H1 (cell line): ENCODE results near the gene WNT2. TPM values are rescaled to one million over a fixed set of nuclear protein-coding genes. Genes with fewer than 3 reads are reported as not detected.
"Not testable (repeated sequence)": the region's sequence is repeated elsewhere in the genome, so short reads cannot be mapped to it uniquely, and the experiment has no call there.

Experiments used
- CTCF ChIA-PET: fragments of 300-600 bp; sonication (Branson Sonifier 250); formaldehyde crosslinking; loops from one replicate; lab custom pipeline; 2021; ENCODE audit not compliant: partially characterized antibody; lab: Charles Lee
- POLR2A ChIA-PET: fragments of 300-600 bp; sonication (Branson Sonifier 250); formaldehyde crosslinking; loops from one replicate; lab custom pipeline; 2021; ENCODE audit warnings: inconsistent platforms; ENCODE audit not compliant: partially characterized antibody; lab: Charles Lee
- DNase-seq, 2 experiments: peaks; one replicate each; pipeline versions ENCODE4 v3.0.0 to v3.0.0-alpha.2; 2010 to 2022; ENCODE audit warnings: low spot score in 2 of 2, low read depth in 1 of 2, mixed read lengths in 1 of 2
- FAIRE-seq: peaks from 2 replicates; lab custom pipeline; 2011; peaks lifted over from hg19 to GRCh38; lab: Jason Lieb, UNC
- H2AFZ ChIP-seq: 2 replicates; pipeline ENCODE4 v1.8.1; 2012; ENCODE audit warnings: low read length, inconsistent platforms
- H2AK5ac ChIP-seq: 2 replicates; pipeline ENCODE4 v1.6.1; 2013; ENCODE audit warnings: low read depth, low read length
- H2BK120ac ChIP-seq: replicated peaks from 2 replicates; pipeline ENCODE3; 2013; ENCODE audit warnings: low read depth, low read length, inconsistent platforms
- H2BK12ac ChIP-seq: 2 replicates; pipeline ENCODE4 v1.6.1; 2013; ENCODE audit warnings: low read depth, low read length
- H2BK15ac ChIP-seq: 2 replicates; pipeline ENCODE4 v1.6.1; 2013; ENCODE audit warnings: low read length
- H2BK20ac ChIP-seq: 2 replicates; pipeline ENCODE4 v1.6.1; 2013; ENCODE audit warnings: low read length
- H2BK5ac ChIP-seq: 2 replicates; pipeline ENCODE4 v1.6.1; 2013; ENCODE audit warnings: low read depth, low read length
- H3K14ac ChIP-seq: 2 replicates; pipeline ENCODE4 v1.6.1; 2013; ENCODE audit warnings: inconsistent platforms; ENCODE audit not compliant: insufficient read length
- H3K18ac ChIP-seq: 2 replicates; pipeline ENCODE4 v1.6.1; 2013; ENCODE audit warnings: low read length; ENCODE audit errors: extremely low read depth
- H3K23ac ChIP-seq: 2 replicates; pipeline ENCODE4 v1.6.1; 2013; ENCODE audit warnings: inconsistent platforms; ENCODE audit not compliant: insufficient read length
- H3K23me2 ChIP-seq: 2 replicates; pipeline ENCODE4 v1.6.1; 2013; ENCODE audit warnings: low read depth, low read length
- H3K27ac ChIP-seq: 2 replicates; pipeline ENCODE4 v1.6.1; 2011; ENCODE audit warnings: low read depth, low read length, inconsistent platforms
- H3K27me3 ChIP-seq, 4 experiments: replicated peaks in 1 of 4; 1 replicate in 1 of 4; 2 replicates in 3 of 4; pipeline versions ENCODE4 v1.6.1 to v1.8.1; 2011 to 2013; ENCODE audit warnings: low read length in 3 of 4, mild to moderate bottlenecking in 3 of 4, inconsistent platforms in 2 of 4, mixed read lengths in 2 of 4, moderate library complexity in 1 of 4; ENCODE audit not compliant: control insufficient read depth in 3 of 4, insufficient read depth in 3 of 4; ENCODE audit errors: extremely low read depth in 1 of 4
- H3K36me3 ChIP-seq, 4 experiments: 2 replicates each; pipeline versions ENCODE4 v1.6.1 to v1.8.1; 2011 to 2013; ENCODE audit warnings: mild to moderate bottlenecking in 4 of 4, low read length in 3 of 4, moderate library complexity in 2 of 4, control low read depth in 1 of 4, inconsistent platforms in 1 of 4; ENCODE audit not compliant: insufficient read depth in 4 of 4, control insufficient read depth in 2 of 4
- H3K4ac ChIP-seq: replicated peaks from 2 replicates; pipeline ENCODE3; 2013; ENCODE audit warnings: low read length, low read depth, mixed read lengths, inconsistent platforms; ENCODE audit not compliant: insufficient read length
- H3K4me1 ChIP-seq, 4 experiments: replicated peaks in 1 of 4; 1 replicate in 1 of 4; 2 replicates in 3 of 4; pipeline versions ENCODE4 v1.6.1 to v1.8.1; 2011 to 2013; ENCODE audit warnings: low read length in 3 of 4, inconsistent platforms in 2 of 4, mixed read lengths in 1 of 4; ENCODE audit not compliant: insufficient read depth in 4 of 4, control insufficient read depth in 3 of 4
- H3K4me2 ChIP-seq, 2 experiments: 2 replicates each; pipeline versions ENCODE4 v1.6.1 to v1.8.1; 2011 to 2013; ENCODE audit warnings: low read depth in 2 of 2, low read length in 2 of 2, control low read depth in 1 of 2, inconsistent platforms in 1 of 2, mild to moderate bottlenecking in 1 of 2; ENCODE audit not compliant: insufficient read depth in 1 of 2
- H3K4me3 ChIP-seq, 4 experiments: fragments of 200-600, 300-600 bp in 1 of 4; sonication (generic), shearing (Covaris generic), sonication (Bioruptor Twin) in 1 of 4; 2 replicates each; pipeline versions ENCODE4 v1.5.1 to v1.8.1; 2011 to 2016; ENCODE audit warnings: low read length in 4 of 4, low read depth in 3 of 4, control low read depth in 2 of 4, inconsistent platforms in 2 of 4, mild to moderate bottlenecking in 2 of 4, mixed read lengths in 1 of 4, moderate library complexity in 1 of 4; ENCODE audit not compliant: insufficient read depth in 2 of 4; ENCODE audit errors: extremely low read depth in 1 of 4
- H3K56ac ChIP-seq: replicated peaks from 2 replicates; pipeline ENCODE3; 2013; ENCODE audit warnings: low read depth, mild to moderate bottlenecking, mixed read lengths, low read length, inconsistent platforms; ENCODE audit not compliant: insufficient read length
- H3K79me1 ChIP-seq: 2 replicates; pipeline ENCODE4 v1.6.1; 2013; ENCODE audit warnings: low read depth, low read length, control low read depth
- H3K79me2 ChIP-seq, 2 experiments: 2 replicates each; pipeline versions ENCODE4 v1.6.1 to v1.8.1; 2012 to 2013; ENCODE audit warnings: low read length in 2 of 2, mild to moderate bottlenecking in 2 of 2, inconsistent platforms in 1 of 2; ENCODE audit not compliant: insufficient read depth in 2 of 2, control insufficient read depth in 1 of 2
- H3K9ac ChIP-seq, 4 experiments: replicated peaks in 1 of 4; 1 replicate in 1 of 4; 2 replicates in 3 of 4; pipeline versions ENCODE4 v1.6.1 to v1.8.1; 2011 to 2013; ENCODE audit warnings: low read depth in 3 of 4, low read length in 3 of 4, control low read depth in 2 of 4, mild to moderate bottlenecking in 2 of 4, moderate library complexity in 2 of 4, inconsistent platforms in 1 of 4; ENCODE audit errors: extremely low read depth in 1 of 4
- H3K9me3 ChIP-seq, 2 experiments: 2 replicates each; pipeline versions ENCODE4 v1.6.1 to v1.8.1; 2012 to 2013; ENCODE audit warnings: mild to moderate bottlenecking in 2 of 2, moderate library complexity in 2 of 2, control low read depth in 1 of 2, inconsistent platforms in 1 of 2, low read depth in 1 of 2, low read length in 1 of 2, mixed read lengths in 1 of 2; ENCODE audit not compliant: insufficient read depth in 2 of 2
- H4K20me1 ChIP-seq, 2 experiments: replicated peaks in 1 of 2; 2 replicates each; pipeline versions ENCODE3 to v1.8.1; 2011 to 2013; ENCODE audit warnings: inconsistent platforms in 2 of 2, low read length in 2 of 2, mild to moderate bottlenecking in 1 of 2; ENCODE audit not compliant: insufficient read depth in 2 of 2, control insufficient read depth in 1 of 2
- H4K5ac ChIP-seq: 2 replicates; pipeline ENCODE4 v1.6.1; 2013; ENCODE audit warnings: low read length, low read depth, mixed read lengths, inconsistent platforms; ENCODE audit not compliant: insufficient read length
- H4K8ac ChIP-seq: 2 replicates; pipeline ENCODE4 v1.8.0; 2013; ENCODE audit warnings: mild to moderate bottlenecking, moderate library complexity, low read length, inconsistent platforms; ENCODE audit not compliant: insufficient read depth; ENCODE audit errors: extremely low read depth
- H4K91ac ChIP-seq: replicated peaks from 2 replicates; pipeline ENCODE3; 2013; ENCODE audit warnings: low read length, mixed read lengths, inconsistent platforms; ENCODE audit not compliant: insufficient read length
- BRCA1 ChIP-seq: IDR thresholded peaks from 2 replicates; pipeline ENCODE4 v1.6.1; 2012; ENCODE audit warnings: low read depth, low read length, improper control_type of control experiment
- CBX5 ChIP-seq: fragments of 300-800, 300-1000 bp; sonication (generic); IDR thresholded peaks from 2 replicates; pipeline ENCODE4 v1.7.1; 2016; ENCODE audit warnings: antibody characterized with exemption, low read length, low read depth
- CEBPB ChIP-seq: IDR thresholded peaks from 2 replicates; pipeline ENCODE4 v1.6.1; 2012; ENCODE audit warnings: low read depth, low read length
- FOSL1 ChIP-seq: IDR thresholded peaks from 2 replicates; pipeline ENCODE4 v1.6.1; 2011; ENCODE audit warnings: mild to moderate bottlenecking, low read depth, low read length, moderate library complexity; ENCODE audit not compliant: insufficient read depth
- TCF12 ChIP-seq: IDR thresholded peaks from 2 replicates; pipeline ENCODE4 v1.6.1; 2011; ENCODE audit warnings: low read depth, mild to moderate bottlenecking, low read length
- WGBS, 2 experiments: shearing (Covaris generic) in 1 of 2; methylation state at CpG; one replicate each; pipeline versions ENCODE4 v1.1.6 to v1.1.7; 2013 to 2015; ENCODE audit warnings: low lambda C conversion rate in 2 of 2, mixed read lengths in 2 of 2, inconsistent platforms in 1 of 2, low coverage in 1 of 2, missing lambda C conversion rate in 1 of 2; ENCODE audit not compliant: insufficient replicate concordance in 2 of 2, insufficient coverage in 1 of 2, insufficient read length in 1 of 2; ENCODE audit errors: extremely low coverage in 1 of 2, missing lambda C conversion rate in 1 of 2; 5-methylcytosine and 5-hydroxymethylcytosine counted together
- polyA plus RNA-seq, 7 experiments: library from polyadenylated mRNA; depleted of rRNA in 3 of 7; stranded (reverse) in 5 of 7; unstranded in 2 of 7; fragments of >200 nt in 5 of 7; fragments of 200-250 nt in 2 of 7; gene quantifications; 1 replicate in 5 of 7; 2 replicates in 1 of 7; 4 replicates in 1 of 7; pipeline versions ENCODE4 v1.2.1 to v1.2.3, GENCODE V29; 2011 to 2013; ENCODE audit warnings: missing spikeins in 2 of 7, mixed read lengths in 2 of 7
- total RNA-seq: library from RNA; stranded (reverse); fragmentation: NEBNext Ultra II Directional; extraction: Animal tissue kit (Norgen Biotek cat#: 25700); gene quantifications from 2 replicates; pipeline ENCODE4 v1.2.1, GENCODE V29; 2021

Gene WNT2
- total and polyA plus RNA-seq, 2 of the 8 experiments (the other 6 are each of a cell fraction or from before 2014, with no cell fraction given): not detected

DNA sequence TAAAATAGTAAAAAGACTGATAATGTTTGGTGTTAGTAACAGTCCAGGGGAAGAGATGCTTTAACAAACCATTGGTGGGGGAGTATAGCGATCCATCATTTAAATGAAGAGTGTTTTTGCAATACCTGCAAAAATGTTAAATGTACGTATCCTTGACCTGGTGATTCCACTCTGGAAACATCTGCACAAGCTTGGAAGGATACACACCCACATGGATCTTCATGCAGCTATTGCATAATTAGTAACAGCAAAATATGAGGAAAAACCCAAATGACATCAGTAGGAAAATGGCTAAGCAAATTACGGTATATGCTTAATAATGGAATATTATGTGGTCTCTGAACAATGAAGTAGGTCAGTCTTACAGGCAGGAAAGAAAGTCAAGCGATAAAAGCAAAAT lies 20.5 kb downstream of the WNT2 start:
- DNase-seq (no peak), FAIRE-seq (no peak)
- POLR2A ChIA-PET: no interaction called here

DNA sequence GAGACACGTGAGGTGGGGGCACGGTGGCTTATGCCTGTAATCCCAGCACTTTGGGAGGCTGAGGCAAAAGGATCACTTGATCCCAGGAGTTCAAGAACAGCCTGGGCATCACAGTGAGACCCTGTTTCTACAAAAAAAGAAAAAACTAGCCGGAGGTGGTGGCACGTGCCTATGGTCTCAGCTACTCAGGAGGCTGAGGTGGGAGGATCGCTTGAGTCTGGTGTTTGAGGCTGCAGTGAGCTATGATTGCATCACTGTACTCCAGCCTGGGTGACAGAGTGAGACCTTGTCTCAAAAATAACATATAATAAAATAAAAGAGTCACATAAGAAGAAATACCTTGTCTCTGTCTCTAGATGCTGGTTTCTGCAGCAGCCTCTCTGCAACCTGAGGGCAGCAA lies 22.4 kb downstream of the WNT2 start:
- H3K23ac ChIP-seq, H3K27ac ChIP-seq, H2BK120ac ChIP-seq, H2BK20ac ChIP-seq, H3K4ac ChIP-seq, H3K4me1 ChIP-seq, H4K8ac ChIP-seq, H3K18ac ChIP-seq, H3K4me2 ChIP-seq, H2AFZ ChIP-seq, H4K20me1 ChIP-seq, H2BK12ac ChIP-seq, H3K27me3 ChIP-seq, H2BK5ac ChIP-seq, H4K91ac ChIP-seq, H3K56ac ChIP-seq, CTCF ChIA-PET, H3K23me2 ChIP-seq, POLR2A ChIA-PET, H3K79me1 ChIP-seq, DNase-seq, H3K79me2 ChIP-seq, FAIRE-seq, H3K9me3 ChIP-seq, H2BK15ac ChIP-seq, H3K4me3 ChIP-seq, H4K5ac ChIP-seq, H3K36me3 ChIP-seq, H2AK5ac ChIP-seq, H3K14ac ChIP-seq, H3K9ac ChIP-seq: not testable (repeated sequence)
- WGBS, 2 experiments: 93% methylated on average over 5 of the region's 5 CpGs; no CpG with 5 or more reads in 1 of the 2 experiments

More for the DNA sequence above, 20.5 kb downstream of the WNT2 start:
- H4K8ac ChIP-seq: no peak overlapping the region
- H4K20me1 ChIP-seq: no peaks in the 10 kb centered on the region
- H3K27ac ChIP-seq: no peak overlapping the region
- no peak overlapping the region for H3K4me3 ChIP-seq
- H2BK12ac ChIP-seq: no peak overlapping the region
- no peak overlapping the region for H3K23ac ChIP-seq
- H4K91ac ChIP-seq: no peak overlapping the region
- no peak overlapping the region for H3K4me2 ChIP-seq
- H2BK5ac ChIP-seq: no peak overlapping the region
- H3K36me3 ChIP-seq: no peaks in the 10 kb centered on the region
- CTCF ChIA-PET: no interaction called here
- no peaks in the 10 kb centered on the region for H3K23me2 ChIP-seq
- WGBS, 2 experiments: 91% methylated on average over 4 of the region's 4 CpGs; no CpG with 5 or more reads in 1 of the 2 experiments
- H2BK120ac ChIP-seq: no peak overlapping the region
- H3K9ac ChIP-seq: no peak overlapping the region
- no peak overlapping the region for H4K5ac ChIP-seq
- H3K18ac ChIP-seq: no peak overlapping the region
- no peaks in the 10 kb centered on the region for H3K79me2 ChIP-seq
- no peaks in the 10 kb centered on the region for H3K79me1 ChIP-seq
- H3K9me3 ChIP-seq: no peaks in the 10 kb centered on the region
- no peak overlapping the region for H3K14ac ChIP-seq
- no peak overlapping the region for H2BK20ac ChIP-seq
- H3K4me1 ChIP-seq: peaks cover 0 to 5% (median 2%) of the 10 kb centered on the region in 4 experiments; a peak in 2 of 7 replicates
- H2BK15ac ChIP-seq: no peak overlapping the region
- no peak overlapping the region for H2AFZ ChIP-seq
- no peaks in the 10 kb centered on the region for H3K27me3 ChIP-seq
- H2AK5ac ChIP-seq: no peak overlapping the region
- TF ChIP-seq CEBPB (no peak), BRCA1 (no peak), TCF12 (no peak), FOSL1 (no peak), CBX5 (no peak)
- no peak overlapping the region for H3K4ac ChIP-seq
- no peak overlapping the region for H3K56ac ChIP-seq
